Rectal smooth muscle tissue (tissue), 1 donor: ENCODE results near the gene LPXN.
"Not testable (repeated sequence)": the region's sequence is repeated elsewhere in the genome, so short reads cannot be mapped to it uniquely, and the experiment has no call there.

Experiments
- H3K27ac ChIP-seq: one replicate; pipeline ENCODE4 v1.7.0; 2013; ENCODE audit warnings: low read depth, low read length, inconsistent platforms
- H3K27me3 ChIP-seq: one replicate; pipeline ENCODE4 v1.7.0; 2013; ENCODE audit warnings: low read length; ENCODE audit not compliant: control insufficient read depth, insufficient read depth
- H3K36me3 ChIP-seq: one replicate; pipeline ENCODE4 v1.7.0; 2013; ENCODE audit warnings: low read length; ENCODE audit not compliant: control insufficient read depth, insufficient read depth
- H3K4me1 ChIP-seq: one replicate; pipeline ENCODE4 v1.7.0; 2013; ENCODE audit warnings: low read length; ENCODE audit not compliant: control insufficient read depth, insufficient read depth
- H3K4me3 ChIP-seq: one replicate; pipeline ENCODE4 v1.7.0; 2013; ENCODE audit warnings: low read length
- H3K9ac ChIP-seq: one replicate; pipeline ENCODE4 v1.7.0; 2013; ENCODE audit warnings: low read length

Gene LPXN

DNA sequence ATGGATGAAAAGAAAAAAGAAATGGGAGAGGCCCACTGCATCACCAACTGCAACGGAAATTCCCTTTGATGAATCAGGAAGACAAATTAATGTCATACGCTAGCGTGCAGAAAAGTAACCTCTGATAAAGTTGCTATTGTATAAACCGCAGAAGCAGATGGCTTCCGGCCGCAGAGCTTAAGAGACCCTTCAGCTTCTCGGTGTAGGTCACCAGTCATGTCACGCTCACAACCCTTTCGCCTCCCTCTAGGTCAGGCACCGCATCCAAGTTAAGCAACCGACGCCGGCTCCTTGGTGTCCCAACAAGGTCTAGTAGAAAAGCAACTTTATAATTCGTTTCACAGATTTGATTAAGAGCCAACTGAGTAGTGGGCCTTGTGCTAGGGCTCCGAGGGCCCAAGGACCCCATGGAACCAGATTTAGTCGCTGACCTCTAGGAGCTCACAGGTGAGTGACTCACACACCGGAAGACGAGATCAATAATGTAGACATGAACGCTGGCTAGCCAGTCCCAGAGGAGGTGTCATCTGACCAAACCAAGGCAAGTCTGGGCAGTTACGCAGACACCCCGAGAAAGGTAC is 2.0 kb upstream of the LPXN start:
- Histone ChIP-seq H3K36me3 (peaks cover 3% of the 10 kb centered on the region), H3K27me3 (no peaks in the 10 kb centered on the region), H3K9ac (peak overlapping the region; percentile 99), H3K4me3 (peak overlapping the region; percentile 95), H3K4me1 (peaks cover 23% of the 10 kb centered on the region), H3K27ac (peak overlapping the region; percentile 99)

DNA sequence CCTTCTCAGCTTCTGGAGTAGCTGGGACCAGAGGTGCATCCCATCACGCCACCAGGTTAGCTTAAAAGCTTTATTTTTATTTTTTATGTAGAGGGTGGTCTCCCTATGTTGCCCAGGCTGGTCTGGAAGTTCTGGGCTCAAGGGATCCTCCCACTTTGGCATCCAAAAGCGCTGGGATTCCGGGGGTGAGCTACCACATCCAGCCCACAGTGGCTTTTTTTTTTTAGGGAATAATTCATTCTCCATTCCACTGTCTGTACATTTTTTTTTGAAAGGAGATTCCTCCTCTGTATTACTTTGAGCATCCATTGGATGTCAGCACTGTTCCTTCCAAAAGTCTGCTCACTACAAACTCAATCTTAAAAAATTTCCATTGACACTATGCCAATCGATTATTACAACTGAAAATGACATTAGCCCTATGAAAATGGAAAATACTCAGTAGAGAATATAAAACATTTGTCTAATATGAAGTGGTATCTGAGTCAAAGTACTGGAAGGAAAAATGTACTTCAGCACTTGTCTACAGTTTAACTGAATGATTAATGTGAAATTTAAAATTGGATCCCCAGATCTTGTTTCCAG is 1.3 kb upstream of the LPXN start:
- peak overlapping the region; percentile 99 for H3K27ac ChIP-seq
- peak overlapping the region; percentile 99 for H3K9ac ChIP-seq
- peaks cover 22% of the 10 kb centered on the region for H3K4me1 ChIP-seq
- H3K27me3 ChIP-seq: no peaks in the 10 kb centered on the region
- H3K36me3 ChIP-seq: peaks cover 3% of the 10 kb centered on the region
- H3K4me3 ChIP-seq: peak overlapping the region; percentile 95

DNA sequence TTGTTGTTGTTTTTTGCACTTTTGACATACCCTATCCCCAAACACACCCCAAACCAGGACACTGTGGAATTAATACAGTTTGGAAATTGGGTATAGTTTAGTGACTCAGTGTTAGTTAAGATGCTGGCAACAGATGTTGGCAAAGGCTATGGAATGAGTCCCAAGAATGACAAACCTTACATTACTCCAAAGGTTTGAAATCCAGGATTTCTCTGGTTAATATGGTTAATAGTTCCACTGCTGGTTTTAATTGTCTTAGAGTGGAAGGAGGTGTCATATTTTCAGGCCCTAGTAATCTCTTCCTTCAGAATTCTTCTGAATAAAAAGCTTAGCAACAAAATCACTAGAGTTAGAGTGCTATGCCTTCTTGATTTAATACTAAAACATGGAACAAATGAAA is 775 bp downstream of the LPXN start:
- peaks cover 8% of the 10 kb centered on the region for H3K4me1 ChIP-seq
- no peak overlapping the region for H3K9ac ChIP-seq
- H3K27ac ChIP-seq: no peak overlapping the region
- peaks cover 3% of the 10 kb centered on the region for H3K36me3 ChIP-seq
- peak overlapping the region; percentile 49 for H3K4me3 ChIP-seq
- no peaks in the 10 kb centered on the region for H3K27me3 ChIP-seq

DNA sequence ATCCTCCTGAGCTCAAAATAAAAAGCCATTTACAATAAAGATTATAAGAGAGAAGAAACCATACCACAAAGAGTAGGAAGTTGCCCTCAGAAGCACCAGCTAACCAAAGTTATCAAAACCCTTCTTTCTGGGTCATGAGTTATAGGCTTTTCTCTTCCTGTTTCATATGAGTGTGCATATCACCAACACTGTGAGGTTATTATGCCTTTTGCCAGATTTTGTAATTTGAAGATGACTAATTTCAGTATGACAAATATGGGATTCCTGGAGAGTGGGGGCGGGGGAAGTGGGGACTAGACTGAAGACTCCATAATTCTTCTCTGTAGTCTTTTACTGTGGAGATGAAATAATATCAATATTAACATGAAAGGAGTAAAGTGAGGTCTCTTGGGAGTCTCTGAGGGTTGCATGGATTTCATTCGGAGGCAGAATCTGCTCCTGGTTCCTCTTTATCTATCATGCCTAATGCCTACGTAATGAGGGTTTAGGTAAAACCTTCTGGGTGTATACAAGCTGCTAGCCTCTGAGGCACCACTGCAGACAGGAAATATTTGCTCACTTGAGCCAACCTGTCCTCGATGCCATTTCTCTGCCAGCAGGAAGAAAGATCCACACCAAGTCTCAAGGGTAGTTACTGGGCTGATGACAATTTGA is 2.1 kb downstream of the LPXN start:
- no peaks in the 10 kb centered on the region for H3K27me3 ChIP-seq
- peaks cover 3% of the 10 kb centered on the region for H3K36me3 ChIP-seq
- H3K4me3 ChIP-seq: peak overlapping the region; percentile 49
- peak overlapping the region; percentile 14 for H3K27ac ChIP-seq
- H3K4me1 ChIP-seq: peaks cover 8% of the 10 kb centered on the region
- no peak overlapping the region for H3K9ac ChIP-seq

DNA sequence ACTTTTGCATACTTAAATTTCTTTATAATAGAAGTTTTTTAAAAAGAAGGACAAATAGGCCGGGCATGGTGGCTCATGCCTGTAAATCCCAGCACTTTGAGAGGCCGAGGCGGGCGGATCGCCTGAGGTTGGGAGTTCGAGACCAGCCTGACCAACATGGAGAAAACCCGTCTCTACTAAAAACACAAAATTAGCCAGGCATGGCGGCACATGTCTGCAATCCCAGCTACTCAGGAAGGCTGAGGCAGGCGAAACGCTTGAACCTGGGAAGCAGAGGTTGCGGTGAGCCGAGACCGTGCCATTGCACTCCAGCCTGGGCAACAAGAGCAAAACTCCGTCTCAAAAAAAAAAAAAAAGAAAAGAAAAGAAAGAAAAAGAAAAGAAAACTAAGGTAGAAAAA is 2.8 kb downstream of the LPXN start:
- H3K4me3 ChIP-seq, H3K9ac ChIP-seq, H3K27ac ChIP-seq, H3K4me1 ChIP-seq, H3K27me3 ChIP-seq, H3K36me3 ChIP-seq: not testable (repeated sequence)

DNA sequence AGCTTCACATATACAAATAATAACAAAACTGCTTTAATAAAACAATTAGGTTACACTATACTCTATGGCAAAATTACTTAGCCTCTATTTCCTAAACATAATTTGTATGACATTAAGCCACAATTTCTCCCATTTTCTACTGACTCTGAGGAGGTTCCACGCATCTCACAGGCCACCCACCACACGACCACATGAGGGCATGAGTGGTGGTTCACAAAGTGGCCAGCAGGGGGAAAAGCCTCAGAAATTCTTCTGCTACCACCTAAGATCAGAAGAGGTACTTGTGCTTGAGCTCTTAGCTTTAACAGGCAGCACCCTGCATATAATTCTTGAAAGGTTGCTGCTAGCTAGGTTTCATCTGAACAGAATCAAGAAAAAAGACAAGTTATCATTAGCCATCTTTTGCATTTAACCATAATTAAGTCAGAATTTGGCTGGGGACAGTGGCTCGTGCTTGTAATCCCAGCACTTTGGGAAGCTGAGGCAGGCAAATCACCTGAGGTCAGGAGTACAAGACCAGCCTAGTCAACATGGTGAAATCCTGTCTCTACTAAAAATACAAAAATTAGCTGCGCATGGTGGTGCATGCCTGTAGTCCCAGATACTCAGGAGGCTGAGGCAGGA is 7.7 kb downstream of the LPXN start:
- no peaks in the 10 kb centered on the region for H3K4me1 ChIP-seq
- H3K36me3 ChIP-seq: peaks cover 5% of the 10 kb centered on the region
- H3K27ac ChIP-seq: no peak overlapping the region
- H3K4me3 ChIP-seq: no peak overlapping the region
- H3K27me3 ChIP-seq: no peaks in the 10 kb centered on the region
- no peak overlapping the region for H3K9ac ChIP-seq

DNA sequence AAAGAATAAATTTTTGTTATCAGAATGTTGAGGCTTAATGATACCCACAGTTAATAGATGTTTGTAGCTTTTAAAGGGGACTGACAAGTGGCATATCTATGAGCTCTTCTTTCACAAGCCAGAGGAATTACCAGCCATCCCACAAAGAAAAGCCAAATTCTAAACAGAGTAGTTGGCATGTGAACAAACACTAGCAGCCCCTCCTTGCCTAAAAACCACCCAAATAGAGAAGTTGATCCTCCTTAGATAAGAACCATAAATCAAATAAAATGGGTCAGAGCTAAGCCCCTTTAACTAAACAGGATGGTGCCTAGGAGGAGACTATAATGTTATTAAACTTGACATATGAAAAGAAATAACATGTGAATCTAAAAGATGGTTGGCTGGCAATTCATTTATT is 11.4 kb downstream of the LPXN start:
- Histone ChIP-seq H3K9ac (no peak overlapping the region), H3K27ac (no peak overlapping the region), H3K36me3 (peaks cover 2% of the 10 kb centered on the region), H3K4me1 (no peaks in the 10 kb centered on the region), H3K27me3 (no peaks in the 10 kb centered on the region), H3K4me3 (no peak overlapping the region)

DNA sequence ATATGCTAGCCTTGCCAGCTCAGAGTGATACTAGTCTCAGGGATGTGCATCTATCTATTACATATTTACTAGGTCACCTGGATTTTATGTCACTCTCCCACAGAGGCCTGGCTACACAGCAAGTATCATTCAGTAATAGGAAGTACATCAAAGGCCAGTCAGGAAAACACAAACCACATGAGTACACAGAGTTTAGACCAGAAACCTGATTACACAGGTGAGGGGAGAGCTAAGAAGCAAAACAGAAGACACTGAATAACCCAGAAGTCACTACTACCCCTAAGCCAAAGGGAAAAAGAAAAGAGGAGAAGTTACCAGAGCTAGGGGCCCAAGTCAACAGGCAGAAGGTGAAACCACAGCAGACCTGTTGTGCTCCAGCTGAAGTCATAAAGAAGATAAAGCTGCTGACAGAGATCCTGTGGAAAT is 13.3 kb downstream of the LPXN start:
- Histone ChIP-seq H3K9ac (no peak overlapping the region), H3K4me3 (no peak overlapping the region), H3K4me1 (no peaks in the 10 kb centered on the region), H3K27ac (no peak overlapping the region), H3K36me3 (peaks cover 2% of the 10 kb centered on the region), H3K27me3 (no peaks in the 10 kb centered on the region)

DNA sequence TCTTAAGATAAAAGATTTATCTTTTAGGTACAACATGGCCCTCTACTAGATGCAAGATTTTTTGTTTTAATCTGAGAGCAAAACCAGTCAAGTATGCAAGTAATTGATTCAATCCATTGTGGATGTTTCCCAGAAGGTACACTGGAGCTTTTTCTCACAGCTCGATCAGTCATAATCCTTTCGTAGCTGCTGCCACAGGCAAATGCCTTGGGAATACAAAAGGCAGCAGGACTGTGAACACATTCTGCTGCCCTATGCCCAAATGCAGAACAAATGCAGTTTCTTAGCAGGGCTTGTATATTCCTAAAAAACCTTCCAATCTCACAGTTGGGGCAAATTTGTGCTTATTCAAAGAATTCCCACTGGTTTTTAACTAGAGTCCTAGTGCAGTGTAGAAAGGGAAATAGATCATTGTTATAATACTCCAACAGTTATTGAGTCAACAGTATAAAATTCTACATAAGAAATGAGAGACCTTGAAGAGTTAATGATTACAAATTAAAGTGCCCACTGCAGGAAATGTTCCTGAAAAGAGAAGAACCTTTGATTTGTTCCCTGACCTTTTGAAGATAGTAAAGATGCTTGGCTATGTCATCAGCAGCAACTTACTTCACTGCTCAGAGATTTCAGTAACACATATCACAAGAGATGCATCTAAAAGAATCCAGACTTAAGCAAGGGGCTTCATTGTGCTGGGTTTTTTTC is 14.1 kb downstream of the LPXN start:
- Histone ChIP-seq H3K36me3 (peaks cover 2% of the 10 kb centered on the region), H3K4me3 (no peak overlapping the region), H3K27ac (no peak overlapping the region), H3K4me1 (no peaks in the 10 kb centered on the region), H3K27me3 (no peaks in the 10 kb centered on the region), H3K9ac (no peak overlapping the region)

DNA sequence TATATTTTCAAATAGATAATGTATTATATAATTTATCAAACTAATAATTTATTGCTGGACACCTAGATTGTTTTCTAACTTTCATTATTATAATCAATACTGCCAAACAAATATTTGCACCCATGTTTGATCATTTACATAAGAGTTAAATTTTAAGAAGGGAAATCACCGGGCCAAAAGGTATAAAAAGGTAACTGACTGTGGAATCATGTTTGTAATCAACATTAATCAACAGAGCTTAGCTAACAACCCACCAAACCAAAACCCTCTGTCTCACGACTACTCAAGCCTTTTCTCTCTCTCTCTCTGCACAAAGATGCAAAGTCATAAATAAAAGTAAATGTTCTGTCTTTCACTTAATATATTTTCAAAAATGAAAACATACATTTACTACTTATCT is 14.8 kb downstream of the LPXN start:
- no peaks in the 10 kb centered on the region for H3K4me1 ChIP-seq
- peaks cover 2% of the 10 kb centered on the region for H3K36me3 ChIP-seq
- H3K9ac ChIP-seq: no peak overlapping the region
- H3K27me3 ChIP-seq: no peaks in the 10 kb centered on the region
- no peak overlapping the region for H3K4me3 ChIP-seq
- no peak overlapping the region for H3K27ac ChIP-seq

DNA sequence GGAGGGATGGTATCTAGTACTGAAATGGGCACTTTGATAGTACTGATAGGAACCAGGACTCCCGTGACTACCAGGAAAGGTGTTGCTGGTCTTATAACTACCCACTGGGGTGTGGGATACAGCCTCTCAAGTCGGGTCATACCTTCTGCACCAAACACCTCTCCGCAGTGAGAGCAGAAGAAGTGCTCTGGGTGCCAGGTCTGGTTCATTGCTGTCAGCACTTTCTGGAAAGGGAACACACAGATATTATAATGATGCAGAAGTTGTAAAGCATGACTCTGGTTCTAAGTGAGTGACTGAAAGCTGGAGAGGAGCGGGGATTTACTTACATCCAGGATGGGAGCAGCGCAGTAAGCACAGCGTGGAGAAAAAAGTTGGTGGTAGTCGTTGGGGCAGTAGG is 26.0 kb downstream of the LPXN start:
- no peak overlapping the region for H3K9ac ChIP-seq
- H3K27me3 ChIP-seq: no peaks in the 10 kb centered on the region
- no peak overlapping the region for H3K27ac ChIP-seq
- peaks cover 21% of the 10 kb centered on the region for H3K36me3 ChIP-seq
- no peak overlapping the region for H3K4me3 ChIP-seq
- H3K4me1 ChIP-seq: no peaks in the 10 kb centered on the region

DNA sequence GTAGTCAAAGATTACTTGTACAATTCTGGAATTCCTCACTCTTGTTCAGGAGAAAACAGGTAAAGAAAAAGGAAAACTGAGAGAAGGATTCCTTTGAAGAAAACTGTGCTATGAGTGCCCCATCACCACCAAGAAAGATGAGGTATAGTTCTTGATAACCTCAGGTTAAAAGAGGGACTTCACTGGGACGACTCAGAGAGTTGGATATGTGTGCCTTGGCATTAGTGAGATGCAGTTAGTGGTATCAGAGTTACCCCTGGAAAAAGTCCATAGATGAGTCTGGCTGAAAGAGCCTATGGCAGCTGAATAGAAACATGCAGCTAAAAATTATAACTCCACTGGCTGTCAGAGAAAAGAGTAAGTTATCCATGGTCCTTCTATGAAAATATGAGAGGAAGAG is 28.8 kb downstream of the LPXN start:
- H3K4me3 ChIP-seq: no peak overlapping the region
- H3K27ac ChIP-seq: no peak overlapping the region
- no peaks in the 10 kb centered on the region for H3K27me3 ChIP-seq
- no peaks in the 10 kb centered on the region for H3K4me1 ChIP-seq
- peaks cover 17% of the 10 kb centered on the region for H3K36me3 ChIP-seq
- no peak overlapping the region for H3K9ac ChIP-seq
